Effector memory CD8-positive, alpha-beta T cell (primary cell): Measurements from ENCODE around the gene LSG1.
A peak's percentile ranks its signal among the peaks of the same experiment; 100 is the strongest.

Experiments
- ATAC-seq: fragments of 150-1000 bp; cut with Tn5 transposase; replicated peaks from 2 replicates; pipeline ENCODE4 v1.10.0; 2021; ENCODE audit warnings: mild to moderate bottlenecking, moderate library complexity
- DNase-seq, 3 experiments: peaks; one replicate each; pipeline ENCODE4 v3.0.0; 2021
- H3K27ac Mint-ChIP-seq, 2 donors: one replicate each; pipeline ENCODE4 v1.8.0; 2022; ENCODE audit warnings: mild to moderate bottlenecking in 2 of 2, mixed read lengths in 2 of 2, moderate library complexity in 2 of 2
- H3K27me3 Mint-ChIP-seq, 2 donors: one replicate each; pipeline ENCODE4 v1.8.0; 2022; ENCODE audit warnings: mixed read lengths in 2 of 2
- H3K36me3 Mint-ChIP-seq: one replicate; pipeline ENCODE4 v1.8.0; 2022; ENCODE audit warnings: mild to moderate bottlenecking, moderate library complexity, mixed read lengths; ENCODE audit not compliant: insufficient read depth
- H3K4me1 Mint-ChIP-seq, 2 donors: one replicate each; pipeline ENCODE4 v1.8.0; 2022; ENCODE audit warnings: low read depth in 2 of 2, mixed read lengths in 2 of 2
- H3K4me3 Mint-ChIP-seq, 2 donors: one replicate each; pipeline ENCODE4 v1.8.0; 2022; ENCODE audit warnings: mild to moderate bottlenecking in 2 of 2, mixed read lengths in 2 of 2, moderate library complexity in 2 of 2
- H3K9me3 Mint-ChIP-seq, 2 donors: one replicate each; pipeline ENCODE4 v1.8.0; 2022; ENCODE audit warnings: mixed read lengths in 2 of 2
- total RNA-seq, 9 experiments: gene quantifications; one replicate each; lab custom pipeline; 2026; lab: John Stamatoyannopoulos, UW

The LSG1 gene
- 82.6 to 191 (median 128) reads per million in 9 experiments for total RNA-seq

DNA sequence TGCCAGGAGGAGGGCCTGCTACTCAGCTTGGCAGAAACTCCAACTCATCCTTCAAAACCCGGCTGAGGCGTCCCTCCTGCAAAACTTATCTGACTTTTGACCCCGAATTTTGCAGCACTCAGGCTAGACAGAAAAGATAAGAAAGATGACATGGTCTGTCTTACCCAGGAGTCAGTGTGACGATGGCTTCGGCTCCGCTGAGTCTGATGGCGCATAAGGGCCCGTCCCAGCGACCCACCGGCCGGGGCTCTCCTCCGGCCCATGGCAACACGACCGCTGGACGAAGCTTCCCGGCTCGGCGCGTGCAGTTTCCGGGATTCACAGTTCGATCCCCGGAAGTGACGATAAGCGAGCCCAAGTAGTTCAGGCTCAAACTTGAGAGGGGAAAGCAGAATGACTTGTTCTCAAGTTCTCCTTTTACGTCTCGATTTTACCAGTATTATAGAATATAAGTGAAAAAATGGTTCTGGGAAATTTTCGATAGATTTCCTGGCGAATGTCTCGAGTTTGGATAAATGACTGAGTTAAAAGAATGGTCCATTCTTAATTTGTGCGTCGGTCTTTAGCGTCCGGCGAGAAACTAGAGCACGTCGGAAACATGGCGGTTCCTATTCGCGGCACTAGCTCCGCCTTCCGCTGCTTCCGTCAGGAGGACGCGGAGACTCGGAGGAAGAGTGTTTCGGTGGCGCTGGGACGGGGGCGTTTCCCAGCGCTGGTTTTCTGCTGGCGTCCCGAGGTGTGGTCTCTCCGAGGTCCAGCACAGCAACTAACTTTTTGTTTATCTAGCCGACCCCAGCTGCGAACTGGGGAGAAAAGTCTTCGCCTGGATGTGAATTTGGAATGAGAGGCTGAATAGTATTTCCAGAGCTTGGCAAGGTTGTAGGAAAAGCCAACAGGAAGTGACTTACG lies at the start of gene LSG1:
TSS of gene LSG1 (minus strand) at position 292 of the 909 bp plus-strand sequence. CDS start at position 263, 29 bp downstream.
- H3K36me3 Mint-ChIP-seq = peaks cover 15% of the 10 kb centered on the region
- DNase-seq (peak; percentile 87 to 89 (median 87)), ATAC-seq (peak; percentile 94)
- H3K27me3 Mint-ChIP-seq = peaks cover 4 to 9% of the 10 kb centered on the region in 2 donors
- H3K4me1 Mint-ChIP-seq = peaks cover 21 to 32% of the 10 kb centered on the region in 2 donors
- H3K27ac Mint-ChIP-seq = peak within 1 kb of the TSS; percentile 99
- H3K9me3 Mint-ChIP-seq = no peaks in the 10 kb centered on the region
- H3K4me3 Mint-ChIP-seq = peak within 1 kb of the TSS; percentile 99 to 100

DNA sequence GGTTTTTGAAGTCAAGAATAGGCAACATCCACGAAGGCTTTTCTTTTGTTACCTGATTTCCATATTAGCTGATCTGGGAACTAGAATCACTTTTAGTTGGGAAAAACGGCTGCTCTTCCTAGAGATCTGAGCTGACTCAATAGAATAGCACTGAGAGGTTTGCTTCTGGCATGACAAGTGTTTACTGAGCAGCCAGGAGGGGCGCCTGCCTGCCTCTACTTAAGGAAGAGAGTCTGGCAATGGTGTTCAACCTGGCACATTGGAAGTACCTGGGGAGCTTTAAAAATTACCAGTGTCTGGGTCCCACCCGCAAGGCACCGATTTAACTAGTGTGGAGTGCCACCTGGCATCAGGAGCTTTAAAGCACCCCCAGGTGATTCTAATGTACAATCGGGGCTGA lies 48.1 kb upstream of the LSG1 start:
- Mint-ChIP-seq H3K27ac (no peak overlapping the region), H3K4me1 (peaks cover 6 to 10% of the 10 kb centered on the region in 2 donors), H3K4me3 (no peak overlapping the region), H3K9me3 (no peaks in the 10 kb centered on the region), H3K27me3 (peaks cover 0 to 8% of the 10 kb centered on the region in 2 donors), H3K36me3 (no peaks in the 10 kb centered on the region)
- no peak for DNase-seq
- ATAC-seq = no peak

DNA sequence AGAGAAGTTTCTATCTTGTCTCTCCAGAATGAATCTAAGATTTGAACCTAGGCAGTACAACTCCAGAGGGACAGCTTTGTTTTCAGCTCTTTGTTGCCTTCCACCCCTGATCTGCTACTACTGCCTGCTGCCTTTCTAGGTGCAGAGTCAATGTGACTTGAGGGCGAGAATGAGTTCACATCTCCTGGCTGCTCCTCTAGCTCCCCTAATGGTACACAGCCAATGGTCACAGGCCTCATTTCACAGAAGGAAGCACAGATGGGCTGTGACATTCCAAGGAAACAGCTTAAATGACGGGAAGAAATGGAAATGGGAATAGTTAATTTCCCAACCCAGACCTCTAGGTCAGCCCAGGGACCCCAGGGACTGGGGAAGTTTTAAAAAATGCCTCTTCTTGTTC lies 46.1 kb upstream of the LSG1 start:
- ATAC-seq (no peak), DNase-seq (no peak)
- no peaks in the 10 kb centered on the region for H3K36me3 Mint-ChIP-seq
- no peaks in the 10 kb centered on the region for H3K9me3 Mint-ChIP-seq
- H3K27ac Mint-ChIP-seq = peak overlapping the region in 1 of 2 donors; percentile 17
- no peak overlapping the region for H3K4me3 Mint-ChIP-seq
- peaks cover 9 to 16% of the 10 kb centered on the region in 2 donors for H3K4me1 Mint-ChIP-seq
- peaks cover 0 to 8% of the 10 kb centered on the region in 2 donors for H3K27me3 Mint-ChIP-seq

DNA sequence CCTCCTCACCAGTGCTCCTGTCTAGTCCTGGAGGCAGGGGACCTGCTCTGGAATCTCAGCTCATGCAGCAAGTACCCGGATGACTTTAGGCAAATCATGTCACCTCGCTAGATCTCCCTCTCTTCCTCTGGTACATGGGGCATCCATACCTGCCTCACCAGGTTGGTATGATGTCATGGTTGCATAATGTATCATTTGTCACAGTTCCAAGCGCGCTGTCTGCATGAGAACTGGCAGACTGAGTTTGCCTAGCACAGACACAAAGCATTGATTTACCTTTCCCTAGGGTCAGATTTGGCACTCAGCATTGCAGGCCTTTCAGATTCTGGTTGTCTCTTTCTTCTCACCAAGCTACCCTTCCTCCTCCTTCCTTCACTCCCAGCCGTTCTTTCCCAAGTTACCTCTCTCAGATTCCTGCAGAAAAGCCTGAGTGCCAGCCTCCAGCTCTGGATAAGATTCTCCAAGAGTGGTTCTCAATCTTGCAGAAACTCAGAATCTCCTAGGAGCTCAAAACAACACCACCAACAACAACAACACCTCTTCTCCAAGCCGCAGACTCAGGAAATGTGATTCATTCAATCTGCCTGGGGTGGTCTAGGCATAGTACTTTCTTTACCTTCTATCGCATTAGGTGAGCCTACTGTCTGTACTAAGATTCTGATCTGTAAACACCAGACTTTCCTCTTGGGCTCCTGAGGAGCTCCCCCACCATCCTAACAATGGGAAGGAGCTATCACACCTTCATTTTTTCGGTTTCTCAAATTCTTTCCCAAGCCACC lies 43.2 kb upstream of the LSG1 start:
- Mint-ChIP-seq H3K27ac (peak overlapping the region; percentile 91 to 94), H3K4me3 (peak overlapping the region; percentile 32 to 43), H3K27me3 (no peaks in the 10 kb centered on the region), H3K9me3 (no peaks in the 10 kb centered on the region), H3K4me1 (peaks cover 9 to 16% of the 10 kb centered on the region in 2 donors), H3K36me3 (no peaks in the 10 kb centered on the region)
- peak; percentile 19 to 39 (median 37) for DNase-seq
- peak; percentile 93 for ATAC-seq

DNA sequence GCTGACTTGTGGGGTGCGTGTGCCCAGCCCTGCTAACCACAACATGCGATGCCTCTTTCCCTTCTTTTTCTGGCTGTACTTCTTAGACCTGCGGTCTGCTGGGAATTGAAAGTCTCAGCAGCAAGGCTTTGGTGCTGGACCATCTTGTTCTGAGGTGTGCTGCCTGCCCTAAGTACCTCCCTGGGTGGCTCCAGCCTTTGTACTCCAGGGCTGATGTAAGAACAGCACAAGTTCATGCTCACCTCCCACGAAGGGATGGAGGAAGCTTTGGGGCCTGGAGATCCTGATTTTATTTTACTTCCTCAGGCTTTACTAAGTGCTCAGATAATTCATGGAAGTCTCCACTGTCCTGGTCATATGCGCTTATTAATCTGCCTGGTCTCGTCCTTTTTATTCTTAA lies 42.6 kb upstream of the LSG1 start:
- ATAC-seq = no peak
- H3K36me3 Mint-ChIP-seq = no peaks in the 10 kb centered on the region
- H3K9me3 Mint-ChIP-seq = no peaks in the 10 kb centered on the region
- H3K4me1 Mint-ChIP-seq = peaks cover 9 to 16% of the 10 kb centered on the region in 2 donors
- peak overlapping the region; percentile 91 to 94 for H3K27ac Mint-ChIP-seq
- no peak for DNase-seq
- H3K4me3 Mint-ChIP-seq = peak overlapping the region in 1 of 2 donors; percentile 43
- H3K27me3 Mint-ChIP-seq = no peaks in the 10 kb centered on the region

DNA sequence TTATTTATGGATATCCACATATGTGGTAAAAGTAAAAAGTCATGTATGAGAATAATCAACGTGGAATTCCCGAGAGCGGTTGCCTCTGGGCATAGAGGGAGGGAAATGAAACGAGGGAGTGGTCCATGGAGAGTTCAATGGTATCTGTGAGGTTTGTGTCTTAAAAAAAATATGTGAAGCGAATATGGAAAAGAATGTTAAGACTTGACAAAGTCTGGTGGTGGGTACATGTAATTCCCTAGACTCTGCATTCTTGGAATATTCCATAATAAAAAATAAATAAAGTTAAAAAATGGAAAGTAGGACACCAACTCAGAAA lies 42.1 kb upstream of the LSG1 start:
- Mint-ChIP-seq H3K27me3 (no peaks in the 10 kb centered on the region), H3K4me1 (peaks cover 9 to 16% of the 10 kb centered on the region in 2 donors), H3K4me3 (no peak overlapping the region), H3K36me3 (no peaks in the 10 kb centered on the region), H3K27ac (no peak overlapping the region), H3K9me3 (no peaks in the 10 kb centered on the region)
- no peak for ATAC-seq
- DNase-seq = no peak

DNA sequence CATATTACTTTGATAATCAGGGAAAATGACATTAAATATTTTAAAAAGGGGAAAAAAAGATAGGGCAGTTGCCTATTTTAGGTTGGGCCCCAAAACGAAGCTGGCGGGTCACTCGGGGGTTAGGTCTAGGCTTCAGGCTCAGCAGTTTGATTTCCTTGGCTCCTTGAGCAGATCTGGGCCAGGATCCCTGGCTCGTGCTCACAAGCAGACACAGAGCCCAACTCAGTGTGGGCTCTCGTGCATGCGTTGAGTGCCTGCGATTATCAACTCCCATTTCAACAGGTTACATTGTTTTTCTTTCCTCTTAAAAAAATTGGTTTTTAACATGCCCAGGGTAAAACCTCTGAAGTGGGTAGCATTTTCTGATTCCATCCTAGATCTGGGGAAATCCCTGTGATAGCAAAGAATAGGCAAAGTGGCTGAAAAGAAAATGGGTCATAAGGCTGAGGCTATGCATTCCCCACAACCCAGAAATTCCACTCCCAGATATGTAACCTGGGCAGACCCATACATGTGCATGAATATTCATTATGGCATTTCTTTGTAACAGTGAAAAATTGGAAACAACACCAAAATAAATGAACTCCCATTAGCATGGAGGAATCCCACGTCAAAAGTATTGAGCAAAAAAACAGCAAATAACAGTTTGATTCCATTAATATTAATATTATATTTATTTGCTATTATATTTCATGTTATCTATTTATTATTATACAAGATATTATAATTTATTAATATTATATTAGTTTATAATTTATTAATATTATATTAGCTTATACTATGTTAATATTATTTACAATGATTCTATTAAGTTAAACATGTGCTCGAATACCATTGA lies 41.5 kb upstream of the LSG1 start:
- ATAC-seq (no peak), DNase-seq (no peak)
- H3K9me3 Mint-ChIP-seq = peaks cover 0 to under 1% of the 10 kb centered on the region in 2 donors
- H3K4me1 Mint-ChIP-seq = peaks cover 9 to 16% of the 10 kb centered on the region in 2 donors
- no peak overlapping the region for H3K27ac Mint-ChIP-seq
- no peaks in the 10 kb centered on the region for H3K36me3 Mint-ChIP-seq
- no peaks in the 10 kb centered on the region for H3K27me3 Mint-ChIP-seq
- H3K4me3 Mint-ChIP-seq = no peak overlapping the region

DNA sequence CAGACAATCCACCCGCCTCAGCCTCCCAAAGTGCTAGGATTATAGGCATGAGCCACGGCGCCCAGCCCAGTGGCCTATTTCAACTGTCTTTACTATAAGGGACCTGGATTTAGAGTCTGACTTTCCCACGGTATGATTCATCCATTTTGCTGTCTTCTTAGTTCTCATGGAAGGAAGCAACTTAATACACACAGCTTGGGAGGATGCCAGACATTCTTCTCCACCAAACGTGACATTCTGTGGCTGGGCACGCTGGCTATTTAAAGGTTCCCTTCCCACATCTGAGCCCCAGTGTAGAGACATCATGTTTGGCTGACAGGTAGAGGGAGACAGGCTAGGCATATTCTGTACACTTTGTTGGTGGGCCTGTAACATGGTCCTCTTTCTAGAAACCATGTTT lies 39.9 kb upstream of the LSG1 start:
- Mint-ChIP-seq H3K4me1 (peaks cover 9 to 16% of the 10 kb centered on the region in 2 donors), H3K9me3 (peaks cover 3 to 7% of the 10 kb centered on the region in 2 donors), H3K27ac (peak overlapping the region in 1 of 2 donors; percentile 46), H3K27me3 (no peaks in the 10 kb centered on the region), H3K4me3 (no peak overlapping the region), H3K36me3 (no peaks in the 10 kb centered on the region)
- DNase-seq (no peak), ATAC-seq (no peak)

DNA sequence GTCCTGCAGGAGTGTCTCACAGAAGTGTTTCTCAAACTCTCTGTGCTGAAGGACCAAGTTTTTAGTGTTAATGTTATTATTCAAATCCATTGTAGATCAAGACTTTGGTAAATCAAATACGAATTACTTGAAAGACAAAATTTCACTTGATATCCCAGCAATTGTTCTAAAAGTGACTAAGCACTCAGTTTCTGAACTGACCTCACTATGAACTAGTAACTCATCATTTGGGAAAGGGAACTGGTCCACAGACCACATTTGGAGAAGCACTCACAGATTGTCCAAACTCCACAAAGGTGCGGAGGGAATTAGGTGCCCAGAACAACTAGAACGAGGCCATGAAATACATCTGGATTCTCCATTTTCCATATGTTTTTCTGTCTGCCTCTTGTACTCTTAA lies 39.3 kb upstream of the LSG1 start:
- ATAC-seq (no peak), DNase-seq (no peak)
- Mint-ChIP-seq H3K27me3 (no peaks in the 10 kb centered on the region), H3K36me3 (no peaks in the 10 kb centered on the region), H3K4me1 (peaks cover 9 to 14% of the 10 kb centered on the region in 2 donors), H3K4me3 (no peak overlapping the region), H3K27ac (no peak overlapping the region), H3K9me3 (peaks cover 3 to 7% of the 10 kb centered on the region in 2 donors)

DNA sequence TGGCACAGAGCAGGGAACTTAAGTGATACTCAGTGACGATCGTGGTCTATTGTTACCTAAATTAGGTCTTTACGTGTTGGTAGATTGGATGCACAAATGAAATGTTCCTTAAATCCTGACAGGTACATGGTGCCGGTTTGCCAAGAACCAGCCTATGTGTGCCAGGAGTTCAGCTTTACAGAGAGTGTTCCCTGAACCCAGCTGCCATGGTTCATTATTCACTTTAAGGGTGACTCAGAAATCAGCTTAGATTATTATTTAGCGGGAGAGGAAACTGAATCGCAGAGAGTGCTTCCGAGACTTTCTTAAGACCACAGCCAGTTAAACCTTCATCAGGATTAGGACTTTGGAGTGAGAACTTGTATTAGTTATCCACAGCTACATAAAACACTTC lies 35.2 kb upstream of the LSG1 start:
- no peaks in the 10 kb centered on the region for H3K36me3 Mint-ChIP-seq
- peaks cover 3 to 7% of the 10 kb centered on the region in 2 donors for H3K9me3 Mint-ChIP-seq
- H3K4me1 Mint-ChIP-seq = peaks cover 0 to 2% of the 10 kb centered on the region in 2 donors
- DNase-seq (no peak), ATAC-seq (no peak)
- H3K4me3 Mint-ChIP-seq = no peak overlapping the region
- no peak overlapping the region for H3K27ac Mint-ChIP-seq
- H3K27me3 Mint-ChIP-seq = peaks cover 3 to 8% of the 10 kb centered on the region in 2 donors

DNA sequence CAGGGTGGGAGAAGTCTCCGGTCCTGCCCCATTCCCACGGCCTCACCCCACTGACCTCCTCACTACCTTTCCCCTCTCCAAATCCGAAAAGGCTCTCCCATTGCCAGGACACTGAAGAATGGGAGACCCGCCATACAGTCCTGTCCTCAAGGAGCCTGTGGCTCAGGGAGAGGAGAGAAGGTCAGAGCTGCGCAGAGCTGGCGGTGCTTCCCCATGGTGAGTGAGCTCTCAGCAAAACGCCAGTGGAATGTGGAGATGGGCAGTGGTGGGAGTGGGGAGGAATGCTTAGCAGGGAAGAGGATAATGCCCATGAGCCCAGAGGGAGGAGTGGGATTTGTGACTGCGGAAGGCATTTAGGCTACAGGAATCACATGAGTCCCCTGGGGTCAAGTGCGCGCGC lies 33.8 kb upstream of the LSG1 start:
- Mint-ChIP-seq H3K4me1 (peaks cover 0 to 2% of the 10 kb centered on the region in 2 donors), H3K27me3 (peaks cover 6 to 12% of the 10 kb centered on the region in 2 donors), H3K4me3 (no peak overlapping the region), H3K27ac (no peak overlapping the region), H3K9me3 (peaks cover 3 to 7% of the 10 kb centered on the region in 2 donors), H3K36me3 (no peaks in the 10 kb centered on the region)
- ATAC-seq (no peak), DNase-seq (no peak)

DNA sequence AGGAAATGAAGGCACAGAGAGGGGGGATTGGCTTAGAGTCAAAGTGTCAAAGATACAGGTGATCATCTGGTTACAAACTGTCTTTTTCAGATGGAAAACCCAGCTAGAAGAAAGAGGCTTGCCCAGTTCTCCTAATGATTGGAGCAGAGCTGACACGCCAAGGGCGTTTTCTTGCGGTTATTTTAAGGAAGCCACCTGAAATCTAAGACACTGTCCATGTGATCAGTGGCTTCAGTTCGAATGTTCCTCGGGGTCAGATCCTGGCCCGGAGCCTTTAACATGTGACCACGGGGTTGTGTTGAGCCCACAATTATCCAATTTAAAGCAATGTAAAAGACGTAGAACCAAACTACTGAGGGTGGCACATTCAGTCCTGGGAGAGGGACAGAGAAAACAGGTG lies 33.2 kb upstream of the LSG1 start:
- Mint-ChIP-seq H3K27me3 (peaks cover 8 to 12% of the 10 kb centered on the region in 2 donors), H3K36me3 (no peaks in the 10 kb centered on the region), H3K4me3 (no peak overlapping the region), H3K4me1 (peaks cover 0 to 2% of the 10 kb centered on the region in 2 donors), H3K9me3 (peaks cover 3 to 7% of the 10 kb centered on the region in 2 donors), H3K27ac (peak overlapping the region in 1 of 2 donors; percentile 60)
- no peak for DNase-seq
- no peak for ATAC-seq

DNA sequence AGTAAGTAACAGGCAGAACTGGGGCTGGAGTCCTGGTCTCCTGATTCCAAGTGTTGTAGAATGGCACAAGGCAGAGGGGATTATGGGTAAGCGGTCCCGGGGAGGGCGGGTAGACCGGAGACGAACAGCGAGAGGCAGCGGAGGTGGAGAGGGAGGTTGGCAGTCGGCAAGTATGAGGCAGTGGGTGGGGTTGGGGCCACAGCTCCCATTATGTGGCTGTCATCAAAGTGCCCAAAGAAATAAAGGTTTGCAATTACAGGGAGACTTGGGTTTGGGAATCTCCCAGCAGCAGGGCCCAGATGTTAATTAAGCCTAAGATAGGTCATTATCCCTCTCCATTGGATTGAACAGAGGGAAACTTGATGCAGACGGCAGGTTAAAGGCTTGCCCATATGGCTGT lies 30.6 kb upstream of the LSG1 start:
- DNase-seq (no peak), ATAC-seq (no peak)
- H3K4me3 Mint-ChIP-seq = no peak overlapping the region
- peaks cover 0 to 2% of the 10 kb centered on the region in 2 donors for H3K4me1 Mint-ChIP-seq
- peaks cover 0 to 2% of the 10 kb centered on the region in 2 donors for H3K9me3 Mint-ChIP-seq
- H3K27me3 Mint-ChIP-seq = peaks cover 20 to 22% of the 10 kb centered on the region in 2 donors
- H3K27ac Mint-ChIP-seq = no peak overlapping the region
- H3K36me3 Mint-ChIP-seq = no peaks in the 10 kb centered on the region
